Stomach (tissue), 9 donors: Measurements from ENCODE around the gene HTRA2. TPM values are rescaled to one million over a fixed set of nuclear protein-coding genes. Genes with fewer than 3 reads are reported as not detected.

Experiments
- DNase-seq, 2 donors: peaks; one replicate each; pipeline versions ENCODE4 v3.0.0 to v3.0.0-alpha.2; 2013 to 2019
- H3K27ac ChIP-seq, 5 donors: fragments of 200-600 bp in 4 of 5; sonication (generic) in 4 of 5; one replicate each; pipeline ENCODE4 v1.5.1; 2013 to 2019; ENCODE audit warnings: mild to moderate bottlenecking in 1 of 5, moderate library complexity in 1 of 5
- H3K27me3 ChIP-seq, 3 donors: fragments of 200-600 bp; sonication (generic); one replicate each; pipeline ENCODE4 v1.5.1; 2017 to 2019; ENCODE audit warnings: mixed run types in 1 of 3
- H3K36me3 ChIP-seq, 4 donors: fragments of 200-600 bp; sonication (generic); 1 replicate in 3 of 4; 2 replicates in 1 of 4; pipeline ENCODE4 v1.5.1; 2016 to 2019
- H3K4me1 ChIP-seq, 4 donors: fragments of 200-600 bp; sonication (generic); one replicate each; pipeline ENCODE4 v1.5.1; 2016 to 2019
- H3K4me3 ChIP-seq, 4 donors: fragments of 200-600 bp; sonication (generic) in 3 of 4; one replicate each; pipeline ENCODE4 v1.5.1; 2016 to 2019; ENCODE audit warnings: mild to moderate bottlenecking in 1 of 4
- H3K9me3 ChIP-seq, 4 donors: fragments of 200-600 bp; sonication (generic); one replicate each; pipeline ENCODE4 v1.5.1; 2016 to 2019
- EP300 ChIP-seq: sonication (generic); formaldehyde crosslinking; IDR thresholded peaks from one replicate; pipeline ENCODE4 v1.6.1; 2017; ENCODE audit warnings: antibody characterized with exemption
- POLR2A ChIP-seq, 4 donors: fragments of 450-650 bp; IDR thresholded peaks; one replicate each; pipeline ENCODE4 v1.6.1; 2016; ENCODE audit warnings: antibody characterized with exemption in 4 of 4, control low read depth in 2 of 4, mild to moderate bottlenecking in 1 of 4, moderate library complexity in 1 of 4
- POLR2AphosphoS5 ChIP-seq, 3 donors: sonication (generic); formaldehyde crosslinking; IDR thresholded peaks; one replicate each; pipeline ENCODE4 v1.6.1; 2016; ENCODE audit warnings: antibody characterized with exemption in 3 of 3
- WGBS, 5 donors: extraction: QIAGEN DNeasy Blood & Tissue Kit in 3 of 5; methylation state at CpG; one replicate each; pipeline versions ENCODE4 v1.1.5 to v1.1.7; 2013 to 2018; 5-methylcytosine and 5-hydroxymethylcytosine counted together
- intact Hi-C: fragments of 100-400 bp; cut with DNase I; formaldehyde crosslinking; loops from one replicate; pipeline ENCODE4 v1.15.1; 2023; ENCODE audit warnings: low total_unique reads
- polyA plus RNA-seq, 3 donors: library from polyadenylated mRNA; stranded (reverse); fragments of 200-250 nt; gene quantifications; one replicate each; pipeline ENCODE4 v1.2.3, GENCODE V29; 2013
- total RNA-seq, 5 donors: library from RNA; depleted of rRNA; stranded (reverse); fragments of >200 nt; gene quantifications; one replicate each; pipeline versions ENCODE4 v1.1.0 to v1.2.3, GENCODE V29; 2014 to 2016
- TF ChIP-seq, protein P1 (sequence below), 7 experiments: fragments of 450-650 bp in 4 of 7; fragments of 200-600 bp in 3 of 7; sonication (generic) in 3 of 7; IDR thresholded peaks; one replicate each; pipeline ENCODE4 v1.5.1; 2016 to 2019; ENCODE audit warnings: antibody characterized with exemption in 7 of 7, control low read depth in 2 of 7, mild to moderate bottlenecking in 1 of 7
- donor health status: healthy with polysubstance abuse.
- donor health status: Bipolar disorder and iron deficiency.
- donor health status: healthy.

Gene HTRA2
- total and polyA plus RNA-seq, 8 donors = 7.6 to 60.0 (median 25.0) TPM

DNA sequence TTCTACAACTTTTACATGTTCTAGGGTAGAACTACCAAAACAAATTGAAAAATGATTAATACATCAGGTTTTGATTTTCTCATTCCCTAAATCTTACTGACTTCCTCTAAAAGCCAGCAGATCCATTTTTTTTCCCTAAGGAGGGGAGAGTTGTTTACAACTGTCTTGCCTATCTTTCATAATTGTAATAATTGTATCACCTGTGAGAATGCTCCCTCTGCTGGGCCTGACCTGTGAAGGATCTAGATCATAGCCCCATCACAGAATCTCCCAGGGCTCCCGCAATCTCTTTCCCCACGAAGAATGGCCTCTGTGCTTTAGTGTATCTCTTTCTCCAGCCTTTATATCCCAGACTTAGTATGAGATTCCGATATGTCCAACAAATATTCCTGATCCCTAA is 14.9 kb downstream of the HTRA2 start:
- intact Hi-C loops = no loop called here
- no peak overlapping the region for H3K4me3 ChIP-seq
- 81 to 93% (median 89%) methylated on average over 3 of the region's 3 CpGs for WGBS, 5 donors
- no peak overlapping the region for H3K27ac ChIP-seq
- no peak for DNase-seq
- H3K36me3 ChIP-seq = no peaks in the 10 kb centered on the region
- TF ChIP-seq EP300 = no peak
- no peak for TF ChIP-seq POLR2A (IDR thresholded peaks at IDR 0.05)
- TF ChIP-seq, protein P1, sequence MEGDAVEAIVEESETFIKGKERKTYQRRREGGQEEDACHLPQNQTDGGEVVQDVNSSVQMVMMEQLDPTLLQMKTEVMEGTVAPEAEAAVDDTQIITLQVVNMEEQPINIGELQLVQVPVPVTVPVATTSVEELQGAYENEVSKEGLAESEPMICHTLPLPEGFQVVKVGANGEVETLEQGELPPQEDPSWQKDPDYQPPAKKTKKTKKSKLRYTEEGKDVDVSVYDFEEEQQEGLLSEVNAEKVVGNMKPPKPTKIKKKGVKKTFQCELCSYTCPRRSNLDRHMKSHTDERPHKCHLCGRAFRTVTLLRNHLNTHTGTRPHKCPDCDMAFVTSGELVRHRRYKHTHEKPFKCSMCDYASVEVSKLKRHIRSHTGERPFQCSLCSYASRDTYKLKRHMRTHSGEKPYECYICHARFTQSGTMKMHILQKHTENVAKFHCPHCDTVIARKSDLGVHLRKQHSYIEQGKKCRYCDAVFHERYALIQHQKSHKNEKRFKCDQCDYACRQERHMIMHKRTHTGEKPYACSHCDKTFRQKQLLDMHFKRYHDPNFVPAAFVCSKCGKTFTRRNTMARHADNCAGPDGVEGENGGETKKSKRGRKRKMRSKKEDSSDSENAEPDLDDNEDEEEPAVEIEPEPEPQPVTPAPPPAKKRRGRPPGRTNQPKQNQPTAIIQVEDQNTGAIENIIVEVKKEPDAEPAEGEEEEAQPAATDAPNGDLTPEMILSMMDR (IDR thresholded peaks at IDR 0.05) = no peak
- TF ChIP-seq POLR2AphosphoS5 (IDR thresholded peaks at IDR 0.05) = no peak
- H3K4me1 ChIP-seq = peaks cover 9 to 15% (median 13%) of the 10 kb centered on the region in 4 donors
- H3K27me3 ChIP-seq = peaks cover 0 to 5% (median 0%) of the 10 kb centered on the region in 3 donors
- H3K9me3 ChIP-seq = no peaks in the 10 kb centered on the region

DNA sequence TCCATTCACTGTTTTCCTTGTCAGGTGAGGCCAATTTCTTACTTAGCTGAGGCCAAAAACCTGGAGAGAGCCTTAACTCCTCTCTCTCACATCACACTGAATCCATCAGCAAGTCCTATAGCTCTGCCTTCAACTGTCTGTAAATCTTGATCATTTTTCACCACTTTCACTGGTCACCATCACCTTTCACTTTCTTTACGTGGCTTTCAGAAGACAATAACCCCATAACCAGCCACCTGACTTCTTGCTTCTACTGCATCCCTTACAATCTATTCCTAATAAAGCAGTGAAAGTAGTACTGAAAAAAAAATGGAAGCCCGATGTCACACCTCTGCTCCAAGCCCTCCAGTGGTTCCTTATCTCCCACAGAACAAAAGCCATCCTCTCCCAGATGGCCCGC is 16.3 kb downstream of the HTRA2 start:
- intact Hi-C loops = no loop called here
- DNase-seq = no peak
- no peaks in the 10 kb centered on the region for H3K9me3 ChIP-seq
- no peak overlapping the region for H3K4me3 ChIP-seq
- TF ChIP-seq POLR2AphosphoS5 (IDR thresholded peaks at IDR 0.05) = no peak
- TF ChIP-seq EP300 = no peak
- no peak for TF ChIP-seq POLR2A (IDR thresholded peaks at IDR 0.05)
- TF ChIP-seq, protein P1 (IDR thresholded peaks at IDR 0.05) = no peak
- H3K36me3 ChIP-seq = no peaks in the 10 kb centered on the region
- 70 to 81% (median 74%) methylated on average over 3 of the region's 3 CpGs for WGBS, 5 donors
- peaks cover 0 to 5% (median 0%) of the 10 kb centered on the region in 3 donors for H3K27me3 ChIP-seq
- peaks cover 12 to 21% (median 16%) of the 10 kb centered on the region in 4 donors for H3K4me1 ChIP-seq
- no peak overlapping the region for H3K27ac ChIP-seq

DNA sequence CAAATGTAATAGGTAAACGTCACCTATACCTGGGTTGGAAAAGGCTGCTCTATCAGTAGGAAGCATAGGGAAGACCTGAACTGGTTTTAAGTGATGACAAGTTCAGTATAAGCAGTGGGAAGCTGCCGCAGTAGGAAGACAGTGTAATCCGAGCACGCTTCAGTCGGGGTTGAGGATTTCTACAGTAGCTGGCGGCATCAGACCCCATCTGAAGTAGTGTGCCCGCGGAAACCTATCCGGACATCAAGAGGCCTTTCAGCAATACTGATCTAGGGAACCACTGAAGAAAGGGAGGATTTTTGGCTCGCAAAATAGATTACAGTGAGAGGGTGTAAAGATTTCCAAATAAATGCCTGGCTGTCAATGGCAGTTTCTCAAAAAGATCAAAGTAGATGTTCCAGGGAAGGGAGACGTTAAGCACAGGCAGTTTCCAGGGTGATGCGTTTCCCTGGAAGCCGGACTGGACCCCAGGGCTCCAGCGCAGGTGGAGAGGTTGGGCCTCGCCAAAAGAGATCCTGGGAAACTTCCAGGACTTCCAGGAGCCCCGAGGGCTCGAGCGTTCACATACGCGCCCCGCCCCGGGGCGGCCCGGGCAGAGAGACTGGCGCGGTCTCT is 18.7 kb downstream of the HTRA2 start:
- peaks cover 14 to 35% (median 22%) of the 10 kb centered on the region in 4 donors for H3K4me1 ChIP-seq
- H3K27ac ChIP-seq = peak overlapping the region; percentile 71 to 80 (median 76)
- no peak for DNase-seq
- H3K27me3 ChIP-seq = peaks cover 0 to 5% (median 0%) of the 10 kb centered on the region in 3 donors
- no peaks in the 10 kb centered on the region for H3K9me3 ChIP-seq
- peak overlapping the region; percentile 47 to 63 (median 59) for H3K4me3 ChIP-seq
- TF ChIP-seq EP300 (no peak), POLR2AphosphoS5 (IDR thresholded peaks at IDR 0.05) (no peak), POLR2A (IDR thresholded peaks at IDR 0.05) (no peak)
- TF ChIP-seq, protein P1 (IDR thresholded peaks at IDR 0.05) = no peak
- no peaks in the 10 kb centered on the region for H3K36me3 ChIP-seq
- WGBS, 5 donors = 18 to 35% (median 25%) methylated on average over 14 to 26 of the region's 26 CpGs
- intact Hi-C loops = no loop called here

DNA sequence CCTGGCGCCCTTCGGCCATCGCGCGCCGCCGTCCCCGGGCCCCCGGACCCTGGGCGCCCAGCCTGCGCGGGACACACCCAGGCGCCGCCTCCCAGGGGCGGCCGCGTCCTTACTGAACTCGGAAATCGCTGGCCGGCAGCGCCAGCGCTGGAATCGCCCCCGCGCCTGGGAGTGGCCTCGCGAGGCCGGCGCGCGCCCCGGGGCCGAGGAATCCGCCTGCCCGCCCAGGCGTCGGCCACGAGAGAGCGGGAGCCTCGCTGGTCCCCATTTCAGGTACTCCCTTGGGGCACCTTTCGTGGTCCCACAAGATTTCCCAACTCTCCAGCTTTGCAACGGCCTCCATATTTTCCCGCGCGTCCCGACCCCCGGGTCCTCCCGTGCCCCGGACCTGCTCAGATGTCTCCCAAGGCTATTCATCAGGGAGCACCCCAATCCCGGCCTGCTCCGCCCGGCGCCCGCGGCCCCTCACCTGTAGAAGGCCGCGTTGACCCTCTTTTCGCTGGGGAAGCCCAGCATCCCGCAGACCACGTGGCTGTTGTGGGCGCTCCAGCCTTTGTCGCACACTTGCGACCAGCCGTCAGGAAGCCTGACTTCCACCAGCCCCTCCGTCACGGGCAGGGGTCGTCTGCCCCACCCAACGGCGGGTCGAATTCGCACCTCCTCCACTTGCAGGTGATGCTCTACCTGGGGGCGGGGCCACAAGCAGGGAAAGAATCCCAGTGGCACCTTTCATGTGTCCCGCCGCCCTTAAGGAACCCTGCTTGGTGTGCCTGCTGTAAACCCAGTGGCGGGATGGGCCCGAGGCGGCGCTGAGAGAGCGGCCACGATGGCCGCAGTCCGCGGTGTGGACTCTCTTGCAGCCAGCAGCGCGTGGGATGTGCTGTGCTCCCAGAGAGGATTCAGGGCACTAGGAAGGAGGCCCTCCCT is 19.4 kb downstream of the HTRA2 start:
- H3K4me3 ChIP-seq = peak overlapping the region; percentile 47 to 63 (median 59)
- peaks cover 14 to 43% (median 29%) of the 10 kb centered on the region in 4 donors for H3K4me1 ChIP-seq
- peak; percentile 70 to 90 for DNase-seq
- H3K36me3 ChIP-seq = no peaks in the 10 kb centered on the region
- TF ChIP-seq, protein P1 (IDR thresholded peaks at IDR 0.05) = no peak
- TF ChIP-seq POLR2A (IDR thresholded peaks at IDR 0.05) (no peak), POLR2AphosphoS5 (IDR thresholded peaks at IDR 0.05) (peak in 1 of 3 donors; percentile 33)
- WGBS, 5 donors = 3 to 10% (median 4%) methylated on average over 18 to 85 of the region's 85 CpGs
- no peaks in the 10 kb centered on the region for H3K9me3 ChIP-seq
- intact Hi-C loops = no loop called here
- H3K27ac ChIP-seq = peak overlapping the region; percentile 71 to 80 (median 76)
- H3K27me3 ChIP-seq = peaks cover 0 to 5% (median 0%) of the 10 kb centered on the region in 3 donors
